Caco-2 (cell line): ENCODE data around the gene ZNF101. TPM values are rescaled to one million over a fixed set of nuclear protein-coding genes. Genes with fewer than 3 reads are reported as not detected.

Experiments
- BruUV-seq: library from RNA; stranded (reverse); fragments of 400-500 nt; replicated peaks from 2 replicates; lab custom pipeline; 2021; lab: Mats Ljungman, UMichigan
- CTCF ChIA-PET: fragments of 300-600 bp; sonication (Branson Sonifier 250); formaldehyde crosslinking; loops from one replicate; lab custom pipeline; 2022; ENCODE audit warnings: antibody characterized with exemption; lab: Charles Lee
- POLR2A ChIA-PET: fragments of 300-600 bp; sonication (Branson Sonifier 250); formaldehyde crosslinking; loops from one replicate; lab custom pipeline; 2022; ENCODE audit warnings: antibody characterized with exemption; lab: Charles Lee
- DNase-seq, 2 experiments: peaks; one replicate each; pipeline versions ENCODE4 v3.0.0 to v3.0.0-alpha.2; 2020 to 2022
- H3K27me3 ChIP-seq: replicated peaks from 2 replicates; pipeline ENCODE4 v1.6.0; 2011; ENCODE audit warnings: low read length; ENCODE audit not compliant: control insufficient read depth, insufficient read depth
- H3K36me3 ChIP-seq: 2 replicates; pipeline ENCODE4 v1.5.1; 2011; ENCODE audit warnings: low read length; ENCODE audit not compliant: control insufficient read depth, insufficient read depth
- H3K4me1 ChIP-seq: fragments of 250-450 bp; sonication (Bioruptor Pico); 2 replicates; pipeline ENCODE4 v1.5.1; 2020; ENCODE audit warnings: mild to moderate bottlenecking
- H3K4me3 ChIP-seq: 2 replicates; pipeline ENCODE4 v1.5.1; 2011; ENCODE audit warnings: low read depth, mild to moderate bottlenecking, control low read depth, low read length
- H3K9me3 ChIP-seq: fragments of 250-450 bp; sonication (Bioruptor Pico); 2 replicates; pipeline ENCODE4 v1.5.1; 2020; ENCODE audit warnings: mild to moderate bottlenecking, moderate library complexity
- H3K27ac Mint-ChIP-seq: one replicate; pipeline ENCODE4 v1.8.0; 2022; ENCODE audit warnings: mixed read lengths; ENCODE audit not compliant: unreplicated experiment
- H3K27me3 Mint-ChIP-seq: one replicate; pipeline ENCODE4 v1.8.0; 2022; ENCODE audit warnings: mixed read lengths; ENCODE audit not compliant: insufficient read depth, unreplicated experiment
- H3K36me3 Mint-ChIP-seq: one replicate; pipeline ENCODE4 v1.8.0; 2022; ENCODE audit warnings: mild to moderate bottlenecking, mixed read lengths; ENCODE audit not compliant: insufficient read depth, unreplicated experiment
- H3K4me1 Mint-ChIP-seq: one replicate; pipeline ENCODE4 v1.8.0; 2022; ENCODE audit warnings: low read depth, mixed read lengths; ENCODE audit not compliant: unreplicated experiment
- H3K4me3 Mint-ChIP-seq: one replicate; pipeline ENCODE4 v1.8.0; 2022; ENCODE audit warnings: mild to moderate bottlenecking, moderate library complexity, mixed read lengths; ENCODE audit not compliant: unreplicated experiment
- H3K9me3 Mint-ChIP-seq: one replicate; pipeline ENCODE4 v1.8.0; 2022; ENCODE audit warnings: mixed read lengths; ENCODE audit not compliant: unreplicated experiment
- intact Hi-C: fragments of 100-400 bp; cut with micrococcal nuclease; formaldehyde crosslinking; loops from one replicate; pipeline ENCODE4 v1.10.0; 2022; ENCODE audit not compliant: unreplicated experiment
- total RNA-seq: library from RNA; stranded (reverse); gene quantifications from 2 replicates; pipeline ENCODE4 v1.2.3, GENCODE V29; 2022
- TF ChIP-seq, protein P1 (sequence below), 2 experiments: fragments of 200-600 bp in 1 of 2; IDR thresholded peaks; 1 replicate in 1 of 2; 2 replicates in 1 of 2; pipeline versions ENCODE4 v1.5.1 to v1.8.0; 2011 to 2022; ENCODE audit warnings: antibody characterized with exemption in 1 of 2, control low read depth in 1 of 2, inconsistent platforms in 1 of 2, low read depth in 1 of 2, low read length in 1 of 2, mild to moderate bottlenecking in 1 of 2, moderate library complexity in 1 of 2; ENCODE audit not compliant: insufficient read depth in 1 of 2, severe bottlenecking in 1 of 2, unreplicated experiment in 1 of 2

The ZNF101 gene
- total RNA-seq, 1 experiment from 2014 or later = 11.8 TPM

DNA sequence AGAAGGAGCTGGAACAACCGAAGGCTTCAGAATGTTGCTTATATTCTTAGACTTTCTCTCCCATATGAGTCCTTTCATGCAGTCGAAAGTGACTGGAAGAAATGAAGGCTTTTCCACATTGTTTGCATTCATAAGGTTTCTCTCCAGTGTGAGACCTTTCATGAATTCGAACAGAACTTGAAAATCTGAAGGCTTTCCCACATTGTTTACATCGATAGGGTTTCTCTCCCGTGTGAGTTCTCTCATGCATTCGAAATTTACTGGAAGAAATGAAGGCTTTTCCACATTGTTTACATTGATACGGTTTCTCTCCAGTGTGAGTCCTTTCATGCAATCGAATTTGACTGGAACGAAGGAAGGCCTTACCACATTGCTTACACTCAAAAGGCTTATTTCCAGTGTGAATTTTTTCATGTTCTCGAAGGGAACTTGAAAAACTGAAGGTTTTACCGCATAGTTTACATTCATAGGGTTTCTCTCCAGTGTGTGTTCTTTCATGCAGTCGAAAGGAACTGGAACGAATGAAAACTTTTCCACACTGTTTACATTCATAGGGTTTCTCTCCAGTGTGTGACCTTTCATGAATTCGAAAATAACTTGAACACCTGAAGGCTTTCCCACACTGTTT, 42.8 kb downstream of the ZNF101 start:
- intact Hi-C loops = no loop called here
- H3K4me1 Mint-ChIP-seq = no peaks in the 10 kb centered on the region
- no TSS peak for BruUV-seq
- H3K4me3 Mint-ChIP-seq = no peak overlapping the region
- no peak overlapping the region for H3K4me3 ChIP-seq
- no peaks in the 10 kb centered on the region for H3K4me1 ChIP-seq
- no peak overlapping the region for H3K27ac Mint-ChIP-seq
- CTCF ChIA-PET = no interaction called here
- TF ChIP-seq, protein P1, sequence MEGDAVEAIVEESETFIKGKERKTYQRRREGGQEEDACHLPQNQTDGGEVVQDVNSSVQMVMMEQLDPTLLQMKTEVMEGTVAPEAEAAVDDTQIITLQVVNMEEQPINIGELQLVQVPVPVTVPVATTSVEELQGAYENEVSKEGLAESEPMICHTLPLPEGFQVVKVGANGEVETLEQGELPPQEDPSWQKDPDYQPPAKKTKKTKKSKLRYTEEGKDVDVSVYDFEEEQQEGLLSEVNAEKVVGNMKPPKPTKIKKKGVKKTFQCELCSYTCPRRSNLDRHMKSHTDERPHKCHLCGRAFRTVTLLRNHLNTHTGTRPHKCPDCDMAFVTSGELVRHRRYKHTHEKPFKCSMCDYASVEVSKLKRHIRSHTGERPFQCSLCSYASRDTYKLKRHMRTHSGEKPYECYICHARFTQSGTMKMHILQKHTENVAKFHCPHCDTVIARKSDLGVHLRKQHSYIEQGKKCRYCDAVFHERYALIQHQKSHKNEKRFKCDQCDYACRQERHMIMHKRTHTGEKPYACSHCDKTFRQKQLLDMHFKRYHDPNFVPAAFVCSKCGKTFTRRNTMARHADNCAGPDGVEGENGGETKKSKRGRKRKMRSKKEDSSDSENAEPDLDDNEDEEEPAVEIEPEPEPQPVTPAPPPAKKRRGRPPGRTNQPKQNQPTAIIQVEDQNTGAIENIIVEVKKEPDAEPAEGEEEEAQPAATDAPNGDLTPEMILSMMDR (IDR thresholded peaks at IDR 0.05; ENCODE audit: insufficient read depth in 1 of 2, low read depth in 1 of 2, low read length in 1 of 2, severe bottlenecking in 1 of 2, unreplicated experiment in 1 of 2) = no peak
- no peak for DNase-seq
- no peaks in the 10 kb centered on the region for H3K27me3 ChIP-seq
- POLR2A ChIA-PET = no interaction called here
- peaks cover 11% of the 10 kb centered on the region for H3K36me3 ChIP-seq
- H3K9me3 ChIP-seq = peaks cover 53% of the 10 kb centered on the region
- H3K27me3 Mint-ChIP-seq = no peaks in the 10 kb centered on the region
- H3K36me3 Mint-ChIP-seq = peaks cover 65% of the 10 kb centered on the region
- H3K9me3 Mint-ChIP-seq = peaks cover 31% of the 10 kb centered on the region

- intact Hi-C loops = no loop called here
- H3K4me1 Mint-ChIP-seq = no peaks in the 10 kb centered on the region
- CTCF ChIA-PET = no interaction called here
- DNase-seq = no peak
- no peaks in the 10 kb centered on the region for H3K4me1 ChIP-seq
- peaks cover 70% of the 10 kb centered on the region for H3K36me3 Mint-ChIP-seq
- peaks cover 11% of the 10 kb centered on the region for H3K36me3 ChIP-seq
- no peak overlapping the region for H3K4me3 ChIP-seq
- peaks cover 51% of the 10 kb centered on the region for H3K9me3 ChIP-seq
- H3K4me3 Mint-ChIP-seq = no peak overlapping the region
- H3K27me3 Mint-ChIP-seq = no peaks in the 10 kb centered on the region
- H3K9me3 Mint-ChIP-seq = peaks cover 36% of the 10 kb centered on the region
- BruUV-seq = no TSS peak
- no peaks in the 10 kb centered on the region for H3K27me3 ChIP-seq
- POLR2A ChIA-PET = no interaction called here
- H3K27ac Mint-ChIP-seq = no peak overlapping the region
- TF ChIP-seq, protein P1 (IDR thresholded peaks at IDR 0.05; ENCODE audit: insufficient read depth in 1 of 2, low read depth in 1 of 2, low read length in 1 of 2, severe bottlenecking in 1 of 2, unreplicated experiment in 1 of 2) = no peak
Observed at GRCh38 chr19:19711934-19712828, 43.5 kb downstream of the ZNF101 start.

GRCh38 chr19:19719798-19720197, 51.2 kb downstream of the ZNF101 start:
- Histone ChIP-seq H3K9me3 (peaks cover 4% of the 10 kb centered on the region), H3K4me1 (no peaks in the 10 kb centered on the region), H3K27me3 (no peaks in the 10 kb centered on the region), H3K36me3 (no peaks in the 10 kb centered on the region; the same call in 1 of the 2 replicates), H3K4me3 (no peak overlapping the region)
- peaks cover 72% of the 10 kb centered on the region for H3K9me3 Mint-ChIP-seq
- peaks cover 29% of the 10 kb centered on the region for H3K36me3 Mint-ChIP-seq
- no TSS peak for BruUV-seq
- no peaks in the 10 kb centered on the region for H3K27me3 Mint-ChIP-seq
- no peaks in the 10 kb centered on the region for H3K4me1 Mint-ChIP-seq
- H3K4me3 Mint-ChIP-seq = no peak overlapping the region
- H3K27ac Mint-ChIP-seq = no peak overlapping the region
- ChIA-PET CTCF (no interaction called here), POLR2A (no interaction called here)
- intact Hi-C loops = no loop called here
- no peak for DNase-seq
- TF ChIP-seq, protein P1 (IDR thresholded peaks at IDR 0.05; ENCODE audit: insufficient read depth in 1 of 2, low read depth in 1 of 2, low read length in 1 of 2, severe bottlenecking in 1 of 2, unreplicated experiment in 1 of 2) = no peak
